Measurements from ENCODE around the gene APH1B.

DNA sequence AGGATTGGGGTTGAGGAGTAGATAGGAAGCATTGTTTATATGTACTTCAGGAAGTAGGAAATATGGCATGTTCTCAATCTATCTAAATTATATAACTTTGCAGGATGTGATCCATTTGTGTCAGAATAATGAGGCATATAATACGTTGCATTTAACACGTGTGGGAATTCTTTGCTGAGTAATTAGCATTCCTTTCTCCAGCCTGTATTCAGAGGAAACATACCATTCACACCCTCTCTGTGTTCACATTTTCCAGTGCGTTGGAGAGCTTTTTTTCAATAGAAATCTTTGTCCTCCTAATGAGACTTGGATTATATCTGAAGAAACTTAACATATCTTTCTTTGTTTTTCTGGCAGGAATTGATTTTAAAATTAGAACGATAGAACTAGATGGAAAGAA lies 33.0 kb upstream of the APH1B start:
- no peak for TF ChIP-seq POLR2A (IDR thresholded peaks at IDR 0.05)
- TF ChIP-seq, protein P1, sequence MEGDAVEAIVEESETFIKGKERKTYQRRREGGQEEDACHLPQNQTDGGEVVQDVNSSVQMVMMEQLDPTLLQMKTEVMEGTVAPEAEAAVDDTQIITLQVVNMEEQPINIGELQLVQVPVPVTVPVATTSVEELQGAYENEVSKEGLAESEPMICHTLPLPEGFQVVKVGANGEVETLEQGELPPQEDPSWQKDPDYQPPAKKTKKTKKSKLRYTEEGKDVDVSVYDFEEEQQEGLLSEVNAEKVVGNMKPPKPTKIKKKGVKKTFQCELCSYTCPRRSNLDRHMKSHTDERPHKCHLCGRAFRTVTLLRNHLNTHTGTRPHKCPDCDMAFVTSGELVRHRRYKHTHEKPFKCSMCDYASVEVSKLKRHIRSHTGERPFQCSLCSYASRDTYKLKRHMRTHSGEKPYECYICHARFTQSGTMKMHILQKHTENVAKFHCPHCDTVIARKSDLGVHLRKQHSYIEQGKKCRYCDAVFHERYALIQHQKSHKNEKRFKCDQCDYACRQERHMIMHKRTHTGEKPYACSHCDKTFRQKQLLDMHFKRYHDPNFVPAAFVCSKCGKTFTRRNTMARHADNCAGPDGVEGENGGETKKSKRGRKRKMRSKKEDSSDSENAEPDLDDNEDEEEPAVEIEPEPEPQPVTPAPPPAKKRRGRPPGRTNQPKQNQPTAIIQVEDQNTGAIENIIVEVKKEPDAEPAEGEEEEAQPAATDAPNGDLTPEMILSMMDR (IDR thresholded peaks at IDR 0.05 in 8 of 11, conservative IDR thresholded peaks at IDR 0.05 in 3 of 11), result no peak
